ENCODE results near the gene SLC25A11.
"Not testable (repeated sequence)": the region's sequence is repeated elsewhere in the genome, so short reads cannot be mapped to it uniquely, and the experiment has no call there.

- TF ChIP-seq ZNF274 (IDR thresholded peaks at IDR 0.05; ENCODE audit: low read depth, low read length); YY1 (IDR thresholded peaks at IDR 0.05; ENCODE audit: insufficient read depth, insufficient read length); SUZ12 (IDR thresholded peaks at IDR 0.05; ENCODE audit: extremely low read depth, insufficient read depth, insufficient read length): not testable (repeated sequence)
These were observed 13.1 kb downstream of the SLC25A11 start for GRCh38 chr17:4926577-4927335.

Data from NT2/D1 (cell line).